Skeletal muscle satellite cell (primary cell): ENCODE results near the gene PIK3CD.

ENCODE experiments used
- H3K27me3 ChIP-seq: 2 replicates; pipeline ENCODE4 v1.7.0; 2013; ENCODE audit warnings: low read length; ENCODE audit not compliant: control insufficient read depth, insufficient read depth
- H3K36me3 ChIP-seq: 2 replicates; pipeline ENCODE4 v1.7.0; 2013; ENCODE audit warnings: mild to moderate bottlenecking, control low read depth, low read length; ENCODE audit not compliant: insufficient read depth
- H3K4me1 ChIP-seq: 2 replicates; pipeline ENCODE4 v1.7.0; 2013; ENCODE audit warnings: low read length; ENCODE audit not compliant: control insufficient read depth, insufficient read depth
- H3K4me2 ChIP-seq: 2 replicates; pipeline ENCODE4 v1.7.0; 2013; ENCODE audit warnings: mild to moderate bottlenecking, low read length
- H3K4me3 ChIP-seq: 2 replicates; pipeline ENCODE4 v1.7.0; 2013; ENCODE audit warnings: low read length
- H3K9ac ChIP-seq: 2 replicates; pipeline ENCODE4 v1.7.0; 2013; ENCODE audit warnings: mild to moderate bottlenecking, low read depth, low read length, moderate library complexity
- H3K9me3 ChIP-seq: replicated peaks from 2 replicates; pipeline ENCODE4 v1.7.0; 2013; ENCODE audit warnings: mild to moderate bottlenecking, control low read depth, low read length

The PIK3CD gene

DNA sequence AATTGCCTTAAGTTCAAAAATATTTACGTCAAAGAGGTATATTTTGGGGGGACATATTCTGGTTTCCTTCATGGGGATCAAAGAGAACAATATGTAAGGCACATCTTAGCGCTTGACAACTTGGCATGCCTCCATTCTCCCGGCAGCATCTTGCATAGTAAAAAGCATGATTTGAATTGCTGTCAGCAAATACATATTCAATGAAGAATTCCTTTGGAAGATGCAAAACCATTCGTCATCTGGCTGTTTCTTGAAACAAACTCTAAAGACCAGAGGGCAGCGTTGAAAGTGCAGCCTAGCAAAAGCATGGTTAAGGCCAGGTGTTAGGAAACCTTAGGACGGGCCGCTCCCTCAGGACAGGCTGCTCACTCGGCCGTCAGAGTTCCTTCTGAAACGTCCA lies 3.4 kb upstream of the PIK3CD start:
- H3K36me3 ChIP-seq: no peaks in the 10 kb centered on the region
- H3K9me3 ChIP-seq: no peaks in the 10 kb centered on the region
- H3K9ac ChIP-seq: no peak overlapping the region
- no peak overlapping the region for H3K4me2 ChIP-seq
- H3K27me3 ChIP-seq: peaks cover 37% of the 10 kb centered on the region
- H3K4me1 ChIP-seq: no peaks in the 10 kb centered on the region
- H3K4me3 ChIP-seq: no peak overlapping the region

DNA sequence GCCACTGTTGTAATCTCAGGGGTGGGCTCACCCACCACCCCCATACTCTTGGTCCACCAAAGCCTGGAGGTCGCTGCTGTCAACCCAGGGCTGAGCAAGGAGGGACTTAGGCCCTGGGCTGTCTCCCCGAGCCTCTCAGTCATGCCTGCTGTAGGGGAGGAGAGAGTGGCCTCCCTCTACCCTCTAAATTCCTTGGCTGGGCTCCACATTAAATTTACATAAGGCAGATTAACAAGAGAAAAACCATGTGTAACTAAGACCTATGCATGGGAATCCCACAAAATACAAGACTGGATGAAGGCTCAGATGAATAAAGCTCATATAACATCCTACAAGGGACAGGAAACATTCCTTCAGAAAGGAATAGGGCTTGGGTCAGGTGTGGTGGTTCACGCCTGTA lies 1.8 kb upstream of the PIK3CD start:
- Histone ChIP-seq H3K36me3 (no peaks in the 10 kb centered on the region), H3K27me3 (peaks cover 51% of the 10 kb centered on the region), H3K4me2 (no peak overlapping the region), H3K4me1 (no peaks in the 10 kb centered on the region), H3K9me3 (no peaks in the 10 kb centered on the region), H3K4me3 (no peak overlapping the region), H3K9ac (no peak overlapping the region)

DNA sequence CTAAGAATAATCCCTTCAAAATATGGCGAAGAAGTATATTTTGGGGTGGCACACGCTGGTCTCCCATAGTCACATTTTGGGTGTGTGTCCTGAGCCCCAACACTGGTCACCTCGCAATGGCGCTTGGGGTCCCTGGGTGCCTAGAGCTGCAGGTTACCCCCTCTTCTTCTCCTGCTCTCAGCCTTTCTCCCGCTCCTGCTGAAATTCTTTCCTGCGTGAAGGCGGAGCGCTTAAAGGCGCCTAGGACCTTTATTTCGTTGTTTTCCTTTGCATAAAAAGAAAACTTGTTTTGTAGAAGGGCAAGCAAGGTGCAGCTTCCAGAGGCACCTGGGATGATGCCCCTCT lies 339 bp upstream of the PIK3CD start:
- peak overlapping the region; percentile 92 for H3K4me2 ChIP-seq
- peak overlapping the region; percentile 65 for H3K4me3 ChIP-seq
- H3K9me3 ChIP-seq: no peaks in the 10 kb centered on the region
- no peak overlapping the region for H3K9ac ChIP-seq
- peaks cover 51% of the 10 kb centered on the region for H3K27me3 ChIP-seq
- no peaks in the 10 kb centered on the region for H3K4me1 ChIP-seq
- no peaks in the 10 kb centered on the region for H3K36me3 ChIP-seq

DNA sequence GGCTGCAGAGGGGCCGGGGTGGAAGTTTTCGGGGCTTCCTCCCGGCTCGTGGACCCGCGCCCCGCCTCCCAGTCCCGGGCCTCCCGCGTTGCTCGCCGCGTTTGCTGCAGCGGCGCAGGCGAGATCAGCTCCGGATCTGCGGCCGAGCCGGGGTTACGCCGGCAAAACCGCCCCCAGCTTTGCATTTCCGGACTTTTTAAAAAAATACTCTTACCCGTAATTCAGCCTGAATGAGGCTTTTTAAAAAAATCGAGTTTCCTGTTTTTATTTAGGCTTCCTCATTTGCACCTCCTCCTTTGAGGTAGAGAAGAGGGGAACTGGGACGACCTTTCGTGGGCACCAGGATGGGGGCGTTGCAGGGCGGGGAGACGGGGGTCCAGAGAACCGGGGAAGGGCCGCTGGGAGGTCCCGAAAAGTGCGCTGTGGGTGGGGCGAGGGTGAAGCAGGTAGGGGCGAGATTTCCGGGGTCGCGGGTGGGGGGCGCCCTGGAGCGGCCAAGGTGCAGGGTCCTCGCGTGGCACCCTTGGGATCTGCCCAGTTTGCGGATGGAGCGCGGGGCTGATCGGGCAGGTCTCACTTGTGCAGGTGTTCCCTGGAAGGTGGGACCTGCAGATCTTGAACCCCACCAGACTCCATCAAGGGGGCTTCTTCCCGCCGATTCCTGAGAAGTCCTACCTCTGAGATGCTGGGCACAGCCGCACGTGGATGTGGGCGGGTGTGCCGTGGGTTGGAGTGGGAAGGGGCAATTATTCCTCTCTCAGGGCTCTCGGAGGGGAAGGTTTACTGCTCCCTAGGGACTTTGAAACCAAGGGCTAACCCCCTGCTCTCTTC lies 1.1 kb downstream of the PIK3CD start:
- Histone ChIP-seq H3K4me3 (peak overlapping the region; percentile 65), H3K4me1 (no peaks in the 10 kb centered on the region), H3K9ac (no peak overlapping the region)

DNA sequence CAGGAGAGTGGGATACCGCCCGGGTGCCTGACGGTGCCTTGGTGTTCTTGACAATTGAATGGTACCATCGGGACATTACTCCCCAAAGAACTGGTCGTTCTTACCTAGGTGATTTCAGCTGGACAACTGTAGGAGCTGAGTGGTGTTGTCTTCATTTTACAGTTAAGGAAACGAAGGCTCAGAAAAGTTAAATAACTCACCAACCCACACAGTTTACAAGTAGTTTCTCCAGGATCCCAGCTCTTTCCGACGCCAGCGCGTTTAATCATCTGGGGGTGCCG lies 1.6 kb downstream of the PIK3CD start:
- no peaks in the 10 kb centered on the region for H3K36me3 ChIP-seq
- H3K4me1 ChIP-seq: no peaks in the 10 kb centered on the region
- peaks cover 49% of the 10 kb centered on the region for H3K27me3 ChIP-seq
- H3K4me3 ChIP-seq: no peak overlapping the region
- no peak overlapping the region for H3K4me2 ChIP-seq
- H3K9me3 ChIP-seq: no peaks in the 10 kb centered on the region
- H3K9ac ChIP-seq: no peak overlapping the region

More for the DNA sequence above, 1.1 kb downstream of the PIK3CD start:
- peaks cover 51% of the 10 kb centered on the region for H3K27me3 ChIP-seq
- no peaks in the 10 kb centered on the region for H3K36me3 ChIP-seq
- no peaks in the 10 kb centered on the region for H3K9me3 ChIP-seq
- H3K4me2 ChIP-seq: peak overlapping the region; percentile 92

DNA sequence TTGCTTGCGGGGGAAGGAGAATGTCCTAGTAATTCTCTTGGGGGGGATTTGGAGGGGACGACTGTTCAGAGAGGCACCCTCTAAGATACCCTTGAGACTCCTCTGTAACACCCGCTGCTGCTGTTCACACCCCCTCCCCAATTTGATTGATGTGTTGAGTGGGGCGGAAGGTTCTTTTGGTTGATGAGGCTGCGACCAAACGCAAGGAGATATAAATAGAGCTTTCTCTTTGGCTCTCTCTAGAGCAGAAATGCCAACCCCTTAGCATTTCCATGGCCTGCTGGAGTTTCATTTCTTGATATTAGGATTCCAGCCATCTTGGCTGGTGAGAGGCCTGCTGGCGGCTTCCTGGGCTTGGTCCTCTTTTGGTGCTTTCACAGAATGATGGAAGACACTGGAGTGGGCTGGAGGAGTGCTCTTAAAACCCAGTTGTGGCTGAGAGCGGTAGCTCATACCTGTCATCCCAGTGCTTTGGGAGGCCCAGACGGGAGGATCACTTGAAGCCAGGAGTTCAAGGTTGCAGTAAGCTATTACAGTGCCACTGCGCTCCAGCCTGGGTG lies 2.0 kb downstream of the PIK3CD start:
- Histone ChIP-seq H3K4me3 (no peak overlapping the region), H3K9ac (no peak overlapping the region), H3K9me3 (no peaks in the 10 kb centered on the region), H3K27me3 (peaks cover 44% of the 10 kb centered on the region), H3K4me2 (no peak overlapping the region), H3K4me1 (no peaks in the 10 kb centered on the region), H3K36me3 (no peaks in the 10 kb centered on the region)

DNA sequence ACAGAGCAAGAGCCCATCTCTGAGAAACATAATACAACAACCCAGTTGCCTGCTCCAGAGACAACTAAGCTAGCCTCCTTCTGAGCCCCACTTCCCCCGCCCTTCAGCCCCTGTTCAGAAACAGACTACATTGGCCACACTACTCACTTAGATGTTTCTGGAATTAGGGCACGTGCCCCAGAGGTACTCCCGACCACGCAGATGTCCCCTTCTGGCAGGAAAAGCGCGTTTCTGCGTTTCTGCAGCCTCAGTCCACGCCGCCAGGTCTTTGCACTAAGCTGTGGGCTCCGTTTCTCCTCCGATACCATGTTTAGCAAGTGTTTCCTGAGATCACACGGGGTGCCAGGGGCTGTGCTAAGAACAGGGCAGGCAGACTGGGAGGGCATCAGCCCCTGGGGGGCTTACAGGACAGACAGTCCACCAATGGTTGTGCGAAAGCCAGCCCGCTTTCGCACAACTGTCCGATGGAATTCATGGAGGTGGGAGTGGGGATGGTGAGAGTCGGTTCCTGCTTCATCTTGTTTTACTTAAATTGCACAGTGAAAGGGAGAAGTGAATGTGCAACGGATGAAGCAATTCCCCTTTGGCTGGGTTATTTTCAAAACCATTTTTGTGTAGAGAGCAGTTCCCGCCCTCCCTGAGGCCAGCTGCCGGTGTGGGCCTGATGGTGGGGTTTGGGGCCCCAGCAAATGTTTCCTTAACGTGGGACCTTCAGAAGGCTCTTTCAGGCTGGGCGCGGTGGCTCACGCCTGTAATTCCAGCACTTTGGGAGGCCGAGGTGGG lies 2.7 kb downstream of the PIK3CD start:
- Histone ChIP-seq H3K4me1 (peaks cover 6% of the 10 kb centered on the region), H3K36me3 (no peaks in the 10 kb centered on the region), H3K4me2 (no peak overlapping the region), H3K9me3 (no peaks in the 10 kb centered on the region), H3K4me3 (no peak overlapping the region), H3K27me3 (peaks cover 44% of the 10 kb centered on the region), H3K9ac (no peak overlapping the region)

DNA sequence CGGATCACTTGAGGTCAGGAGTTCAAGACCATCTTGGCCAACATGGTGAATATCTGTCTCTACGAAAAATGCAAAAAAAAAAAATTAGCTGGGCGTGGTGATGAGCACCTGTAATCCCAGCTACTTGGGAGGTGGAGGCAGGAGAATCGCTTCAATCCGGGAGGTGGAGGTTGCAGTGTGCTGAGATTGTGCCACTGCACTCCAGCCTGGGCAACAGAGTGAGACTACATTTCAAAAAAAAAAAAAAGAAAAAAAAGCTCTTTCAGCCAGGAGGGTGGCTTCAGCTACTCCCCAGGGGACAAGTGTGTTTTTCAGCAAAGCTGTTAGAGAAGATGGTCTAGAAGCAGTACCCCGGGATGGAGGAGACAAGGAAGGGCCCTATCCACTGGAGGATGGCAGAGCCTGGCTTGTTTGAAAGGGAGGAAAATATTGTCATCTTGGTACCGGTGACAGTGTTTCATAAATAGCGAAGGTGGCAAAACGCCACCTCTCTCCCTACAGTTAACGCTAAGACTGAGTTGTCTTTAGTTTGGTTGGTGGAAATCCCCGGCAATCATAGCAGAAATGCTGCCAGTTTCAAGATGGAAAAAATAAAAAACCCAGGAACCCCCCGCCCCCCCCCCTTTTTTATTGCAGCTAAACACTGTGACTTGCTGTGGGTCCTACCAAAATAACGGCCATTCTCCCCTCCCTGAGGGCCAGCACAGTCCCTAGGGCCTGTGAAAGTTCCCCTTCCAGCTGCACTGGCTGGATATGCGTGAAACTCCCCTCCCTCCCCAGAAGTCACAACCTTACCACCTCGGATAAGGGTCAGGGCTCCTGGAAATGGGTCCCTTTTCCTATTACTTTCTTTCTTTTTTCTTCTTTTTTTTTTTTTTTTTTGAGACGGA lies 3.5 kb downstream of the PIK3CD start:
- Histone ChIP-seq H3K4me3 (no peak overlapping the region), H3K36me3 (no peaks in the 10 kb centered on the region)

DNA sequence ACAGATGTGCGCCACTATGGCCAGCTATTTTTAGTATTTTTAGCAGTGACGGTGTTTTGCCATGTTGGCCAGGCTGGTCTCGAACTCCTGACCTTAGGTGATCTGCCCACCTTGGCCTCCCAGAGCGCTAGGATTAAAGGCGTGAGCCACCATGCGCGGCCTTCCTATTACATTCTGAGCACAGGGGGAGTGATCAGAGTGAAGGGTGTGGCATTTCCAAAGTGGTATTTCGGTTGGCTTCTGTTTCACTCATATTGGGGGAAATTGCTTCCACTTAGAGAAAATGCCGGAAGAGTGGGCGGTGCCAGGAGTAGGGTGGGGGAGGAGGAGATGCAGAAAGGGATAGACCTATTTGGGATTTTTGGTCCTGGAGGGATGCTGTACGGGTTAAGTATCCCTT lies 4.3 kb downstream of the PIK3CD start:
- H3K27me3 ChIP-seq: peaks cover 35% of the 10 kb centered on the region
- H3K9ac ChIP-seq: no peak overlapping the region
- peaks cover 9% of the 10 kb centered on the region for H3K4me1 ChIP-seq
- H3K4me2 ChIP-seq: no peak overlapping the region
- no peaks in the 10 kb centered on the region for H3K36me3 ChIP-seq
- H3K9me3 ChIP-seq: no peaks in the 10 kb centered on the region
- no peak overlapping the region for H3K4me3 ChIP-seq

More for the DNA sequence above, 3.5 kb downstream of the PIK3CD start:
- H3K27me3 ChIP-seq: peaks cover 39% of the 10 kb centered on the region
- no peak overlapping the region for H3K4me2 ChIP-seq
- H3K9me3 ChIP-seq: no peaks in the 10 kb centered on the region
- H3K4me1 ChIP-seq: peaks cover 9% of the 10 kb centered on the region
- H3K9ac ChIP-seq: no peak overlapping the region

DNA sequence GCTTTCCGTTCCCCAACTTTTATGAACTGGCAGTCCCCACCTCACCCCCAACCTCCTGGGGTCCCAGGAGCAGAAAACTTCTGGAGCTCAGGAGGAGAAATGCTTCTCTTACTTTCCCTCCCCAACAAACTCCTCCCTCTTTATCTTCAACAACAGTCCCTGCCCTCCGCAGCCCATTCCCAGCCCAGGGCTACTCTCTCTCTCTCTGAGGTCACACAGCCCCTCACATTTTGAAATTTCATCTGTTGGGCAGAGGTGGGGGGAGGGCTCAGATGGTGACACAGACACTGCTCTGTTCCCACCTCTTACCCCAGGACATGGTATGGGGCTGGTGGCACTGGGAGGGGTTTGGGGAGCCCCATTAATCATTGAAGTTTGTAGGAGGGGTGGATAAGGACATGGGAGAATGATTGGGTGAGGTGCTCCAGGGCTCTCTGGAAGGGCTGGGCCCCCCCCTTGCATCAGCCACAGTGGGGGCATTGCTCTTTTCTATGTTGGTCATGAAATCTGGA lies 6.0 kb downstream of the PIK3CD start:
- Histone ChIP-seq H3K4me2 (no peak overlapping the region), H3K9me3 (no peaks in the 10 kb centered on the region), H3K4me3 (no peak overlapping the region), H3K27me3 (peaks cover 20% of the 10 kb centered on the region), H3K4me1 (peaks cover 9% of the 10 kb centered on the region), H3K36me3 (no peaks in the 10 kb centered on the region), H3K9ac (no peak overlapping the region)

DNA sequence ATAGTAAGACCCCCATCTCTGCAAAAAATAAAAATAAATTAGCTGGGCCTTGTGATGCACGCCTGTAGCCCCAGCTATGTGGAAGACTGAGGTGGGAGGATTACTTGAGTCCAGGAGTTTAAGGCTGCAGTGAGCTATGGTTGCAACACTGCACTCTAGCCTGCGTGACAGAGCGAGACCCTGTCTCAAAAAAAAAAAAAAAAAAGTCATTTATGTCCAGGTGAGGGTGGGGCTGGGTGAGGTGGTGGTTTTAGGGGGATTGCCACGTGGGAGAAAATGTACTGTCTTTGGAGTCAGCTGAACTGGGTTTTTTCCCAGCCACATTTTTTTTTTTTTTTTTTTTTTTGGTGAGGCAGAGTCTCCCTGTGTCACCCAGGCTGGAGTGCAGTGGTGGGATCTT lies 6.7 kb downstream of the PIK3CD start:
- H3K27me3 ChIP-seq: peaks cover 14% of the 10 kb centered on the region
- peaks cover 9% of the 10 kb centered on the region for H3K4me1 ChIP-seq

More for the DNA sequence above, 6.7 kb downstream of the PIK3CD start:
- Histone ChIP-seq H3K9me3 (no peaks in the 10 kb centered on the region), H3K36me3 (no peaks in the 10 kb centered on the region), H3K4me3 (no peak overlapping the region), H3K9ac (no peak overlapping the region), H3K4me2 (no peak overlapping the region)
